Skin of body (tissue), 2 donors: ENCODE data around the gene RBFOX2. TPM values are rescaled to one million over a fixed set of nuclear protein-coding genes. Genes with fewer than 3 reads are reported as not detected.

Experiments
- DNase-seq: peaks from one replicate; lab custom pipeline; 2025; lab: John Stamatoyannopoulos, UW
- total RNA-seq: library from RNA; depleted of rRNA; stranded (reverse); fragments of >200 nt; gene quantifications from one replicate; pipeline ENCODE4 v1.2.3, GENCODE V29; 2014

Gene RBFOX2
- total RNA-seq, 1 donor from 2014 or later, result 144 TPM

GRCh38 chr22:35938226-35938625 is 90.4 kb downstream of the RBFOX2 start:
- no peak for DNase-seq

- peak; percentile 72 for DNase-seq
Observed at GRCh38 chr22:35930933-35931332, 97.7 kb downstream of the RBFOX2 start.

- DNase-seq, result no peak
Observed at GRCh38 chr22:35928285-35928798, 100.3 kb downstream of the RBFOX2 start.

DNA sequence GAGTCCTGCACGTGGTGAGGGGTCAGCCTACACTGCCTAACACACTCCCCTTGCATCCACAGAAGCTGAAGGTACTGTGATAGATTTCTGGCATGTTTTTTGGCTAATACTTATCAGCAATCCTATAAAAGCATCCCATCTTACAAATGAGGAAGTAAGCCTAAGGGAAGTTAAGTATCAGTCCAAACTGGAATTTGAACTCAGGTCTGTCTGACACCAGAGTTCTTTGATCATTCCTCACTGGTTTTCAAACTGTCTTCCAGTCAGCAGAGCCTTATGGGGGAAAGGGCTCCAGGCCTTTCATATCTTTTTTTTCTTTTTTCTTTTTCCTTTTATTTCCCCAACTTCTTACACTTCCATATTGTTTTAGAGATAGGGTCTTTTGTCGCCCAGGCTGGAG is 105.6 kb downstream of the RBFOX2 start:
- no peak for DNase-seq

- peak; percentile 71 for DNase-seq
Observed at GRCh38 chr22:35921777-35922176, 106.8 kb downstream of the RBFOX2 start.

DNA sequence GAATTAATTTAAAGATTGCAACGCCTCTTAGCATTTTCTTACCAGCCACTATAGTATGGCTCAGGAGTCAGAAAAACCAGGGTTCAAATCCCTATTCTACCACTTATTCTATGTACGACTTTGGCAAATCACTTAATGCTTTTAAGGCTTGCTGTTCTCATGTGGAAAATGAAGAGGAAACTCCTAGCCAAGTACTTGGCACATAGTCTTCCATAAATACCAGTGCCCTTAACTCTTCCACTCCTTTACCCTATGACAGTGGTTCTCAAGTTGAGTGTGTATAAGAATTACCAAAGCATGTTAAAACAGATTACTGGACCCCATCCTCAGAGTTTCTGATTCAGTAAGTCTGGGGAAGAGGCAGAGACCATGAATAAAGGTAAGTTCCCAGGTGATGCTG is 107.6 kb downstream of the RBFOX2 start:
- DNase-seq, result no peak

GRCh38 chr22:35919002-35919542 is 109.6 kb downstream of the RBFOX2 start:
- no peak for DNase-seq

GRCh38 chr22:35918456-35918855 is 110.2 kb downstream of the RBFOX2 start:
- DNase-seq, result no peak

- no peak for DNase-seq
Observed at GRCh38 chr22:35917651-35918050, 111.0 kb downstream of the RBFOX2 start.

GRCh38 chr22:35915477-35916013 is 113.1 kb downstream of the RBFOX2 start:
- DNase-seq, result peak; percentile 23

DNA sequence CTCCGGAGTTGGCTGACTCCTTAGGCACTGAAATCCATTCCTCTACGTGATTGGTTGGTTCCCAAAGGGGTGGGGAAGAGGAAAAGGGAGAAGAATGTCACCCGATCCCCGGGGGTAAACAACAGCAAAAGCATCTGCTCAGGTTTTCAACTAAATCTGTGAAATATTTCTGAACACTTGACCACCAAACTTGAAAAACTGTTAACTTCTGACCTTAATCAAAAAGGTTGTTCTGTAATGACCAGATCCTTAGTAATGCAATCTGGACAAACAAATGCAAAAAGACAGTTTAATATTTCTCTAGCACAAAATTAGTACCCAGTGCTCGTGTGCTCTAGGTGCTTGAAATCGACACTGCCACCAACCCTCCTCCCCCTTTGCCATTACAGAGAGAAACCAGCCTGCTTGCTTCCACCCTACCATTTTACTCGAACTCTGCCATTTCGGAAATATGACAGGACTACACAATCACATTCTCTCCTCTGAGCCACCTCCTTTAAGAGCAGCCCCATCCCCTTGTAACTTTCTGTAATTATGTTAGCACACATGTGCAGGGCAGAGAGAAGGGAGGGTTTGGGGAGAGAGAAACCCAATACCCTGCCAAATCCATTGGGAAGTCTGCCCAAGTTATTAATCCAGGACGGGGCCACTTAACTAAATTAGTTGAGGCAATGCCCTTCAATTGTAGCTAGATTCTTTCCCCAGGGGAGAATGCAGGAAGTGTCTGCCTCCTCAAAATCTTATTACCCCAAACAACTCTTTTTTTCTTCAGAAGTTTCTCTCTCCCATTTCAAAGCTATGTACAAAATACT is 113.8 kb downstream of the RBFOX2 start:
- peak; percentile 95 for DNase-seq

DNA sequence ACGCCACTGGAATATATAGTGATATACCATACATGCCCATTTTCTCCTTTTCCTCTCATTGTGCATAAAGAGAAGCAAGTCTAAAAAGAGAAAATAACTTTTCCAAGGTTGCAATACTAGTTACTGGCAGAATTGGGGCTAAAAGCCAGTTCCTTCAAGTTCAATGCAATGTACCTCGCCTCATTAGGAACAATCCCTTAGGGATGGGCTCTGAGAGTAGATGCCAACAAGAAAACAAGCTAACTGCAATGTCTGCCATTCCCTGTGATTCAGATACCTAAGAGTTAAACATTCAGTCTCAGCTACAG is 114.3 kb downstream of the RBFOX2 start:
- no peak for DNase-seq

GRCh38 chr22:35913925-35914324 is 114.7 kb downstream of the RBFOX2 start:
- no peak for DNase-seq

GRCh38 chr22:35912658-35913057 is 116.0 kb downstream of the RBFOX2 start:
- no peak for DNase-seq

DNA sequence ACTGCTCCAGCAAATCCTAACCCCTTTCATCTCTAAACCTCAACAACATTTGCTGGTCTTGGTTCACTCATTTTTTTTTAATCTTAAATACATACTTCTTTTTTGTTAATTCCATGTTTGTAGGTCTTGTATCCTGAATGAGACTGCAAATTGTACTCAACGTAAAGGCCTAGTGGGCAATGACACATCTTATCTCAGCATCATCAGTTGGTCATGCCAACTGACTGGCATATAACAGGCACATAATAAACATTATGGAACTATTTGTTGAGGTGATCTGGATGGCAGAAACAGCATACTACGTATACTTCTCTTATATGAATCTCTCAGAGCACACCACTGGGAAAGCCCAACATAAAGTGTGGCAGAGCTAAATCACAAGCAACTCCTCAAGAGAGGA is 116.7 kb downstream of the RBFOX2 start:
- DNase-seq, result no peak

GRCh38 chr22:35910926-35911325 is 117.7 kb downstream of the RBFOX2 start:
- no peak for DNase-seq

- no peak for DNase-seq
Observed at GRCh38 chr22:35910003-35910769, 118.4 kb downstream of the RBFOX2 start.

DNA sequence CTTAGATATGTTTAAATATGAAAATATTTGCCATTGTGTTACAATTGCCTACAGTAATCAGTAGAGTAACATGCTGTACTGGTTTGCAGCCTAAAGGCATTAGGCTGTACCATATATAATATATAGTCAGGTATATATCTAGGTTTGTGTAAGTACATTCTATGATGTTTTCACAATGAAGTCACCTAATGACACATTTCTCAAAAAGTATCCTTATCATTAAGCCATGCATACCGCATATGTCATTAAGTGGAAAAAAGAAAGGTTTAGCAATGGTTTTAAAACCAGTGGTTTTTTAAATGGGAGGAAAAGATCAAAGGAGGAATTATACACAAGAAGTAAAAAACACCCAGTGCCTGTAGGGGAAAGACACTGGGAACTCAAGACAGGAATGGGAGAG is 122.7 kb downstream of the RBFOX2 start:
- no peak for DNase-seq

- no peak for DNase-seq
Observed at GRCh38 chr22:35904752-35905151, 123.9 kb downstream of the RBFOX2 start.

GRCh38 chr22:35904336-35904692 is 124.3 kb downstream of the RBFOX2 start:
- DNase-seq, result no peak

DNA sequence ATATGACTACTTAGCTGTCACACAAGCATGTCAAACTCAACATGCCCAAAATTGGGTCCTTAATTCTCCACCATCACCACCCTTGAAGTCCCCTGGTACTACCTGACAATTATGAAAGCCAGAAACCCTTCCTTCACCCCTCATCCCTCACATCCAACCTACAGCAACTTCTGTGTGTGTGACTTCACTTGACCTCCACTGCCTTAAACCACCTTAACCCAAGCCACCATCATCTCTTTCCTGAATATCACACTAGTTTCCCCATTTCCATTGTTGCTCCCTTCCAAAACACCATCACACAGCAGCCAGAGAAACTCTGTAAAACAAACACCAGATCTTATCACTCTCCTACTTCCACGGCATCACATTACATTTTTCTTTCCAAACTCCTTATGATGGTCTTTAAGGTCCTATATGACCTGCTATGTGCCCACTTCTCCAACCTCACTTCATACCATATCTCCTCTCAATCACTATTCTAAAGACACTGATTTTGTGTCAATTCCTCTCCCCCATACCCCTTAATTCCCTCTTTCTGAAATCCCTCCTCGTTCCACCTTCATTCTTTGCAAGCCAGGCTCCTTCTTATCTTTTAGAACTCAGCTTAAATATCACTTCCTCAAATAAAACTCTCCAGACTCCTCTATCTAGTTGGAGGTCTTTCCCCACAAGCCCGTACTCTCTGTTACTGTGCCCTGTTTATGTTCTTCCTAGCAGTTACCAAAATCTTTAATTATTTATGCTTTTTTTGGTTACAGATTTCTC is 124.9 kb downstream of the RBFOX2 start:
- DNase-seq, result no peak
